ENCODE measurements around the gene HSD17B13. TPM values are rescaled to one million over a fixed set of nuclear protein-coding genes. Genes with fewer than 3 reads are reported as not detected.

HSD17B13 gene
- total and polyA plus RNA-seq, 2 of the 4 experiments (the other 2 are of a cell fraction) = not detected

- ChIA-PET CTCF (no interaction called here), POLR2A (ENCODE audit: unreplicated experiment) (no interaction called here)
- no peak overlapping the region for H3K4me3 ChIP-seq (ENCODE audit: insufficient read depth, low read depth, low read length)
- no peaks in the 10 kb centered on the region for H3K36me3 ChIP-seq (ENCODE audit: control insufficient read depth, insufficient read depth, low read length)
- H3K27ac ChIP-seq (ENCODE audit: insufficient read depth, low read length) = no peak overlapping the region
- H3K4ac ChIP-seq (ENCODE audit: low read depth, low read length) = no peak overlapping the region
- H3K79me1 ChIP-seq (ENCODE audit: low read depth in 1 of 2, low read length in 2 of 2) = no peaks in the 10 kb centered on the region
- H3K18ac ChIP-seq (ENCODE audit: low read depth, low read length) = no peak overlapping the region
- H4K8ac ChIP-seq (ENCODE audit: low read depth in 2 of 2, low read length in 2 of 2) = no peak overlapping the region
- no peaks in the 10 kb centered on the region; the same call in 1 of the 2 replicates for H3K9me1 ChIP-seq (ENCODE audit: insufficient read depth, low read length)
- in situ Hi-C loops (cut with MboI; ENCODE audit: low sequenced_read_pairs) = no loop called here
- H2BK120ac ChIP-seq (ENCODE audit: low read depth, low read length) = no peak overlapping the region
- H3K9me3 ChIP-seq (ENCODE audit: control insufficient read depth, insufficient read depth, low read length) = no peaks in the 10 kb centered on the region
- no peak overlapping the region for H2BK20ac ChIP-seq (ENCODE audit: low read depth, low read length)
- no peak overlapping the region for H4K5ac ChIP-seq (ENCODE audit: low read depth, low read length)
- no peak overlapping the region for H2AFZ ChIP-seq (replicated peaks; ENCODE audit: low read length, poor library complexity)
- H4K20me1 ChIP-seq (ENCODE audit: insufficient read depth, low read length) = no peaks in the 10 kb centered on the region
- no TSS peak for BruUV-seq (replicated peaks)
- peaks cover 4% of the 10 kb centered on the region; the same call in 1 of the 2 replicates for H3K27me3 ChIP-seq (ENCODE audit: control insufficient read depth, insufficient read depth, low read length)
- H3K9ac ChIP-seq (ENCODE audit: low read depth, low read length) = no peak overlapping the region
- WGBS, 2 experiments (ENCODE audit: extremely low coverage in 2 of 2, insufficient read length in 1 of 2) = no CpG with 5 or more reads among the region's 4 CpGs
- no peak overlapping the region for H2AK9ac ChIP-seq (replicated peaks; ENCODE audit: low read depth, low read length, poor library complexity)
- no peak overlapping the region for H3K56ac ChIP-seq (ENCODE audit: extremely low read depth, insufficient read depth, low read length)
- no peak for DNase-seq
- no peaks in the 10 kb centered on the region for H3K4me1 ChIP-seq (ENCODE audit: control insufficient read depth, insufficient read depth, low read length)
- no peak overlapping the region for H3K23ac ChIP-seq (ENCODE audit: low read depth, low read length)
- H3K4me2 ChIP-seq (ENCODE audit: low read depth, low read length) = no peak overlapping the region
- TF ChIP-seq RFX5 (IDR thresholded peaks at IDR 0.05; ENCODE audit: low read depth, low read length) (no peak), MAZ (IDR thresholded peaks at IDR 0.05; ENCODE audit: borderline replicate concordance, low read depth, low read length) (no peak), USF2 (IDR thresholded peaks at IDR 0.05; ENCODE audit: low read depth, low read length) (no peak), FOS (IDR thresholded peaks at IDR 0.05; ENCODE audit: low read depth, low read length) (no peak), POLR2A (IDR thresholded peaks at IDR 0.05; ENCODE audit: low read depth, low read length) (no peak), ELK1 (IDR thresholded peaks at IDR 0.05; ENCODE audit: borderline replicate concordance, low read depth, low read length) (no peak), RAD21 (IDR thresholded peaks at IDR 0.05; ENCODE audit: low read length) (no peak), NFE2L2 (IDR thresholded peaks at IDR 0.05; ENCODE audit: low read depth, low read length) (no peak), SMC3 (IDR thresholded peaks at IDR 0.05; ENCODE audit: low read depth, low read length) (no peak), CTCF (conservative IDR thresholded peaks at IDR 0.05; ENCODE audit: low read depth, low read length) (no peak)
- intact Hi-C loops (cut with micrococcal nuclease) = no loop called here
- ATAC-seq (ENCODE audit: low read depth) = no peak
- dilution Hi-C loops (cut with HindIII; ENCODE audit: low sequenced_read_pairs, unreplicated experiment) = no loop called here
- no peak overlapping the region for H2AK5ac ChIP-seq (ENCODE audit: low read depth, low read length)
- no peak overlapping the region for H4K91ac ChIP-seq (ENCODE audit: insufficient read depth, low read depth, low read length)
- H2BK15ac ChIP-seq (ENCODE audit: low read depth, low read length) = no peak overlapping the region
- H3K14ac ChIP-seq (replicated peaks; ENCODE audit: low read depth, low read length) = no peak overlapping the region
- H2BK5ac ChIP-seq (ENCODE audit: low read depth, low read length, poor library complexity, severe bottlenecking) = no peak overlapping the region
Observed at GRCh38 chr4:87299898-87300297, 22.8 kb downstream of the HSD17B13 start.

Measured in IMR-90 (cell line).